Rectal smooth muscle tissue (tissue), 1 donor: Measurements from ENCODE around the gene ATXN3.
A peak's percentile ranks its signal among the peaks of the same experiment; 100 is the strongest.

Experiments
- H3K27ac ChIP-seq: one replicate; pipeline ENCODE4 v1.7.0; 2013; ENCODE audit warnings: low read depth, low read length, inconsistent platforms
- H3K27me3 ChIP-seq: one replicate; pipeline ENCODE4 v1.7.0; 2013; ENCODE audit warnings: low read length; ENCODE audit not compliant: control insufficient read depth, insufficient read depth
- H3K36me3 ChIP-seq: one replicate; pipeline ENCODE4 v1.7.0; 2013; ENCODE audit warnings: low read length; ENCODE audit not compliant: control insufficient read depth, insufficient read depth
- H3K4me1 ChIP-seq: one replicate; pipeline ENCODE4 v1.7.0; 2013; ENCODE audit warnings: low read length; ENCODE audit not compliant: control insufficient read depth, insufficient read depth
- H3K4me3 ChIP-seq: one replicate; pipeline ENCODE4 v1.7.0; 2013; ENCODE audit warnings: low read length
- H3K9ac ChIP-seq: one replicate; pipeline ENCODE4 v1.7.0; 2013; ENCODE audit warnings: low read length

ATXN3 gene

DNA sequence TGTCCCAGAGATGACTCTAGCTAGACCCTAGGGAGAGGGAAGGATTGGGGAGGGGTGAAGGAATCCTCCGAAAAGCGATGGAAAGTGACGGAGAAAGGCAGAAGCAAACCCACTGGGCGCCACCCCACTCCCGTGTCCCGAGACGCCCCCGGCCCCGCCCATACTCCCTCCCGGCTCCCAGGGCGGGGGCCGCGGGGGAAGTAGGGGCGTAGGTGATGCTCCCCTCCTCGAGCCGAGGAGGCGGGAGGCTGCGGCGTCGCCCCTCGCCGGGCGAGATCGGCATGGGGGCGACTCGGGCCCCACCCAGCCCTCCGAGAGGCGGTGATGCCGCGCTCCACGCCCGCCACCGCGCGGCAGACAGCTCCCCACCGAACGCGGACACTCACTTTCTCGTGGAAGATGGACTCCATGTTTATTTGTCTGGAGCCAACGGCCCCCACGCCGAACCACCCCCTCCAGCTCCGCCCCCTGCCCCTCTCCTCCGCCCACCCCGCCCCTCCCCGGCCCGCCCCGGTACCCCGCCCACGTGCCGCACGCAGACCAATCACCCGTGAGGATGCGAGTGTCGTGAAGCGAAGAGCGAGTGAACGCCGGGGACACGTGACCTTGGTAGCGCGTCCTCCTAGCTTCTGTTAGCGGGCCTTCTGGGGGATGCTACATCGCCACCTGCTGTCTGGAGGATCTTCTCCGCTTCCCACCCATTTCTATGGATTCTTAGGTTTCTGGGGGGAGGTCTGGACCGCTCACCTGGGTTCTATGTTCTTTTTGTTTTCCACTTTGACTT lies at the start of gene ATXN3:
TSS of gene ATXN3 (minus strand) at position 440 of the 784 bp plus-strand sequence. CDS start at position 410, 30 bp downstream.
- Histone ChIP-seq H3K36me3 (no peaks in the 10 kb centered on the region), H3K27ac (peak within 1 kb of the TSS; percentile 95), H3K4me1 (peaks cover 4% of the 10 kb centered on the region), H3K9ac (peak within 1 kb of the TSS; percentile 78), H3K4me3 (peak within 1 kb of the TSS; percentile 96), H3K27me3 (no peaks in the 10 kb centered on the region)

- H3K4me3 ChIP-seq, result no peak overlapping the region
- peaks cover 25% of the 10 kb centered on the region for H3K36me3 ChIP-seq
- H3K9ac ChIP-seq, result no peak overlapping the region
- no peak overlapping the region for H3K27ac ChIP-seq
- no peaks in the 10 kb centered on the region for H3K27me3 ChIP-seq
- no peaks in the 10 kb centered on the region for H3K4me1 ChIP-seq
Observed at GRCh38 chr14:92154283-92154942, 48.0 kb upstream of the ATXN3 start.

GRCh38 chr14:92153581-92153980 lies 47.2 kb upstream of the ATXN3 start:
- Histone ChIP-seq H3K27ac (no peak overlapping the region), H3K36me3 (peaks cover 24% of the 10 kb centered on the region), H3K4me1 (no peaks in the 10 kb centered on the region)

GRCh38 chr14:92144708-92145107 lies 38.3 kb upstream of the ATXN3 start:
- Histone ChIP-seq H3K27me3 (no peaks in the 10 kb centered on the region), H3K4me3 (no peak overlapping the region), H3K36me3 (peaks cover 14% of the 10 kb centered on the region), H3K4me1 (no peaks in the 10 kb centered on the region), H3K9ac (no peak overlapping the region), H3K27ac (no peak overlapping the region)

More at GRCh38 chr14:92153581-92153980, 47.2 kb upstream of the ATXN3 start:
- no peak overlapping the region for H3K9ac ChIP-seq
- no peaks in the 10 kb centered on the region for H3K27me3 ChIP-seq
- no peak overlapping the region for H3K4me3 ChIP-seq

- peaks cover 14% of the 10 kb centered on the region for H3K36me3 ChIP-seq
- H3K4me3 ChIP-seq, result no peak overlapping the region
- H3K27ac ChIP-seq, result no peak overlapping the region
- H3K27me3 ChIP-seq, result no peaks in the 10 kb centered on the region
- no peaks in the 10 kb centered on the region for H3K4me1 ChIP-seq
- H3K9ac ChIP-seq, result no peak overlapping the region
Observed at GRCh38 chr14:92143962-92144361, 37.6 kb upstream of the ATXN3 start.

GRCh38 chr14:92143309-92143708 lies 36.9 kb upstream of the ATXN3 start:
- no peaks in the 10 kb centered on the region for H3K27me3 ChIP-seq
- no peak overlapping the region for H3K4me3 ChIP-seq
- H3K4me1 ChIP-seq, result no peaks in the 10 kb centered on the region
- H3K9ac ChIP-seq, result no peak overlapping the region
- H3K36me3 ChIP-seq, result peaks cover 14% of the 10 kb centered on the region
- no peak overlapping the region for H3K27ac ChIP-seq

GRCh38 chr14:92135269-92135668 lies 28.9 kb upstream of the ATXN3 start:
- H3K4me3 ChIP-seq, result no peak overlapping the region
- H3K27me3 ChIP-seq, result no peaks in the 10 kb centered on the region
- no peaks in the 10 kb centered on the region for H3K4me1 ChIP-seq
- no peak overlapping the region for H3K27ac ChIP-seq
- H3K9ac ChIP-seq, result no peak overlapping the region
- peaks cover 8% of the 10 kb centered on the region for H3K36me3 ChIP-seq

DNA sequence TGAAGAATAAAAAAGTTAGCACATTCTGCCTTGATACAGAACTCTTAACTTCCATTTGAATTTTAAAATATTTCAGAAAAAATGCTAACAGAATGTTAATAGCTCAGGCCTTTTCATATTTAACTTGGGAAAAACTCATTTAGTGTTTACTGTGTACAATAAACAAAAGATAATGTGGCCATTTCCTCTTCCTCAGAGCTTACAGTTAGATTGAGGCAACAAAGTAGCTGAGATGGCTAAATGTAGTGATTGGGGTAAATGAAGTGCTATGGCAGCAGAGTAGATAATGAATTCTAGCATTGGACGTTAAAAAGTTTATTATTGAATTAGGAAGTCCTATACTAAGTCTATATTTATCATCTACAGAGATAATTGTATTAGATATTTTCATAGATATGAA lies 28.1 kb upstream of the ATXN3 start:
- Histone ChIP-seq H3K9ac (no peak overlapping the region), H3K4me1 (no peaks in the 10 kb centered on the region), H3K27me3 (no peaks in the 10 kb centered on the region), H3K27ac (no peak overlapping the region), H3K36me3 (peaks cover 8% of the 10 kb centered on the region), H3K4me3 (no peak overlapping the region)

DNA sequence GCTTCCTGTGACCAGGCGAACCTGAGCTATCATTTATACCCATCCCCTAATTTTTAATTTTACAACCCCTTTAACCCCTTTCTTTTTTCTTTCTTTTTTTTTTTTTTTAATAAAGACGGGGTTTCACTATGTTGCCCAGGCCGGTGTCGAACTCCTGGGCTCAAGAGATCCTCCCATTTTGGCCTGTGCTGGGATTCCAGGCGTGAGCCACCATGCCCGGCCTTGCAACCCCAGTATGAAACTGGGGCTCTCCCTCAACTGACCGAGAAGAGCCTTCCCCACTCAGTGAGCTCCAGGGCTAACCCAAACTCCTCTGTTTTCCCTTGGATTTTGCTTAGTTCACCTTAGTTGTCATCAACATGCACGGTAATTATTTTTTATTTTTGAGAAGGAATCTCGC lies 16.4 kb upstream of the ATXN3 start:
- peak overlapping the region; percentile 84 for H3K4me3 ChIP-seq
- H3K9ac ChIP-seq, result peak overlapping the region; percentile 80
- H3K36me3 ChIP-seq, result no peaks in the 10 kb centered on the region
- no peaks in the 10 kb centered on the region for H3K27me3 ChIP-seq
- H3K27ac ChIP-seq, result peak overlapping the region; percentile 97
- peaks cover 8% of the 10 kb centered on the region for H3K4me1 ChIP-seq

- Histone ChIP-seq H3K36me3 (no peaks in the 10 kb centered on the region), H3K27me3 (no peaks in the 10 kb centered on the region), H3K9ac (peak overlapping the region; percentile 80), H3K4me1 (peaks cover 8% of the 10 kb centered on the region), H3K4me3 (peak overlapping the region; percentile 84), H3K27ac (peak overlapping the region; percentile 97)
Observed at GRCh38 chr14:92122351-92122677, 15.9 kb upstream of the ATXN3 start.

GRCh38 chr14:92121670-92122350 lies 15.4 kb upstream of the ATXN3 start, which contains the start of the genes CPSF2 and NDUFB1:
TSS of gene CPSF2 (plus strand) at chr14:92121969. CDS start at chr14:92130985, 9,016 bp downstream.
TSS of gene NDUFB1 (minus strand) at chr14:92121706. CDS start at chr14:92117637, 4,069 bp downstream.
- H3K9ac ChIP-seq, result peak within 1 kb of the TSS; percentile 80
- peaks cover 8% of the 10 kb centered on the region for H3K4me1 ChIP-seq
- peaks cover 2% of the 10 kb centered on the region for H3K36me3 ChIP-seq
- H3K27ac ChIP-seq, result peak within 1 kb of the TSS; percentile 97
- no peaks in the 10 kb centered on the region for H3K27me3 ChIP-seq
- H3K4me3 ChIP-seq, result peak within 1 kb of the TSS; percentile 84

DNA sequence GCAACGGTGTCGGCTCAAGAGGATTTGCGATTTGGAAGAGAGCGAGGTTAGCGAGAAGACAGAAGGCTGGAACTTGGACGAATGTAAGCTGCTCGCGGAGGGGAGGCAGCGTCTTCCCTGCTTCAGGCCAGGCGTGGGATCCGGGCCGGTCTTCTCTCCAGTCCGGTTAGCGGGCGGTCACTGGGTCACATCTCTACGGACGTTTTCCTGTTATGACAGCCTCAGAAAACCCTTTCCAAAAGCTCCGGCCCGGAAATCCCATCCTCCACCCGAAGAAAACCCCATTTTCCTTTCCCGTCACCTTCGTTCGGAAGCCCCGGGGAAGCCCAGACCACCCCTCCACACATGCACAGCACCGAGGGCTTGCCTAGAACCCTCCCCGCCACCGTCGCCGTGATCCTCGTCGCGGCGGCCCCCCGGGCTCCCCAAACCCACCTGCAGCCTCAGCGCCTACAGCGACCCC lies 14.9 kb upstream of the ATXN3 start:
- Histone ChIP-seq H3K27me3 (no peaks in the 10 kb centered on the region), H3K27ac (peak overlapping the region; percentile 97), H3K9ac (peak overlapping the region; percentile 80), H3K4me3 (peak overlapping the region; percentile 84), H3K4me1 (peaks cover 8% of the 10 kb centered on the region), H3K36me3 (peaks cover 4% of the 10 kb centered on the region)
